IMR-90 (cell line): ENCODE data around the gene AMBRA1.

Source experiments
- RCOR1 ChIP-seq: IDR thresholded peaks from 2 replicates; pipeline ENCODE4 v1.6.1; 2012; ENCODE audit warnings: mild to moderate bottlenecking, low read length, improper control_type of control experiment; ENCODE audit not compliant: insufficient replicate concordance
- TF ChIP-seq, protein P1 (sequence below): conservative IDR thresholded peaks from 2 replicates; pipeline ENCODE4 v1.5.1; 2012; ENCODE audit warnings: mild to moderate bottlenecking, low read depth, low read length, improper control_type of control experiment

GRCh38 chr11:46414466-46414796 lies 179.4 kb downstream of the AMBRA1 start:
- TF ChIP-seq, protein P1, sequence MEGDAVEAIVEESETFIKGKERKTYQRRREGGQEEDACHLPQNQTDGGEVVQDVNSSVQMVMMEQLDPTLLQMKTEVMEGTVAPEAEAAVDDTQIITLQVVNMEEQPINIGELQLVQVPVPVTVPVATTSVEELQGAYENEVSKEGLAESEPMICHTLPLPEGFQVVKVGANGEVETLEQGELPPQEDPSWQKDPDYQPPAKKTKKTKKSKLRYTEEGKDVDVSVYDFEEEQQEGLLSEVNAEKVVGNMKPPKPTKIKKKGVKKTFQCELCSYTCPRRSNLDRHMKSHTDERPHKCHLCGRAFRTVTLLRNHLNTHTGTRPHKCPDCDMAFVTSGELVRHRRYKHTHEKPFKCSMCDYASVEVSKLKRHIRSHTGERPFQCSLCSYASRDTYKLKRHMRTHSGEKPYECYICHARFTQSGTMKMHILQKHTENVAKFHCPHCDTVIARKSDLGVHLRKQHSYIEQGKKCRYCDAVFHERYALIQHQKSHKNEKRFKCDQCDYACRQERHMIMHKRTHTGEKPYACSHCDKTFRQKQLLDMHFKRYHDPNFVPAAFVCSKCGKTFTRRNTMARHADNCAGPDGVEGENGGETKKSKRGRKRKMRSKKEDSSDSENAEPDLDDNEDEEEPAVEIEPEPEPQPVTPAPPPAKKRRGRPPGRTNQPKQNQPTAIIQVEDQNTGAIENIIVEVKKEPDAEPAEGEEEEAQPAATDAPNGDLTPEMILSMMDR = no peak
- no peak for TF ChIP-seq RCOR1
